HepG2 (cell line): ENCODE measurements around the gene GARS1. TPM values are rescaled to one million over a fixed set of nuclear protein-coding genes. Genes with fewer than 3 reads are reported as not detected.

Source experiments
- ATAC-seq: fragments of 200-7000 bp; cut with Tn5 transposase; 3 replicates; pipeline ENCODE4 v1.9.1; 2020; ENCODE audit warnings: mild to moderate bottlenecking, moderate library complexity
- BruUV-seq: library from RNA; stranded (reverse); fragments of 400-500 nt; replicated peaks from 2 replicates; lab custom pipeline; 2021; lab: Mats Ljungman, UMichigan
- CTCF ChIA-PET: fragments of 300-600 bp; formaldehyde crosslinking; extraction: SDS; loops from one replicate; lab custom pipeline; 2021; ENCODE audit warnings: low total read pairs, inconsistent platforms, low intra/inter-chr PET ratio; lab: Yijun Ruan, JAX
- POLR2A ChIA-PET: fragments of 350-600 bp; sonication (Branson Sonifier 250); formaldehyde crosslinking; loops from one replicate; lab custom pipeline; 2020; ENCODE audit warnings: antibody characterized with exemption, inconsistent platforms; lab: Yijun Ruan, JAX
- DNase-seq: peaks from one replicate; pipeline ENCODE4 v3.0.0-alpha.2; 2015; ENCODE audit warnings: low spot score
- FAIRE-seq: peaks from 3 replicates; lab custom pipeline; 2011; peaks lifted over from hg19 to GRCh38; lab: Jason Lieb, UNC
- H2AFZ ChIP-seq: one replicate; pipeline ENCODE4 v1.6.1; 2011; ENCODE audit warnings: low read length, inconsistent platforms
- H3K27ac ChIP-seq: fragments of 300-600 bp; 3 replicates; pipeline ENCODE4 v1.8.0; 2011; ENCODE audit warnings: mixed run types, mild to moderate bottlenecking, mixed read lengths, low read length, inconsistent platforms; ENCODE audit not compliant: insufficient read depth; ENCODE audit errors: extremely low read length
- H3K27me3 ChIP-seq, 2 experiments: fragments of 200-600 bp in 1 of 2; 2 replicates in 1 of 2; 3 replicates in 1 of 2; pipeline versions ENCODE4 v1.6.0 to v1.8.0; 2011; ENCODE audit warnings: low read length in 2 of 2, mild to moderate bottlenecking in 2 of 2, moderate library complexity in 2 of 2, inconsistent platforms in 1 of 2; ENCODE audit not compliant: insufficient read depth in 2 of 2, control insufficient read depth in 1 of 2
- H3K36me3 ChIP-seq, 2 experiments: fragments of 200-600 bp in 1 of 2; replicated peaks in 1 of 2; 2 replicates in 1 of 2; 3 replicates in 1 of 2; pipeline versions ENCODE4 v1.5.1 to v1.8.0; 2011; ENCODE audit warnings: low read length in 2 of 2, inconsistent platforms in 1 of 2; ENCODE audit not compliant: insufficient read depth in 2 of 2, control insufficient read depth in 1 of 2
- H3K4me1 ChIP-seq: 2 replicates; pipeline ENCODE4 v1.5.1; 2012; ENCODE audit warnings: low read length, inconsistent platforms; ENCODE audit not compliant: insufficient read depth
- H3K4me2 ChIP-seq: 2 replicates; pipeline ENCODE4 v1.6.0; 2011; ENCODE audit warnings: low read depth, low read length, inconsistent platforms
- H3K4me3 ChIP-seq, 3 experiments: fragments of 200-600 bp in 1 of 3; sonication (generic), shearing (Covaris generic) in 1 of 3; replicated peaks in 1 of 3; 2 replicates each; pipeline ENCODE4 v1.5.1; 2011 to 2016; ENCODE audit warnings: low read length in 3 of 3, inconsistent platforms in 2 of 3, low read depth in 2 of 3, mild to moderate bottlenecking in 2 of 3, control low read depth in 1 of 3, mixed read lengths in 1 of 3; ENCODE audit not compliant: insufficient read depth in 1 of 3
- H3K79me2 ChIP-seq: one replicate; pipeline ENCODE4 v1.6.1; 2011; ENCODE audit warnings: low read length, inconsistent platforms; ENCODE audit not compliant: insufficient read depth
- H3K9ac ChIP-seq: 2 replicates; pipeline ENCODE4 v1.6.0; 2011; ENCODE audit warnings: mild to moderate bottlenecking, low read depth, low read length, inconsistent platforms; ENCODE audit not compliant: insufficient read depth
- H3K9me3 ChIP-seq: 2 replicates; pipeline ENCODE4 v1.5.1; 2012; ENCODE audit warnings: mild to moderate bottlenecking, low read length
- H4K20me1 ChIP-seq: 2 replicates; pipeline ENCODE4 v1.6.0; 2011; ENCODE audit warnings: inconsistent platforms, mild to moderate bottlenecking, low read length, moderate library complexity; ENCODE audit not compliant: insufficient read depth
- DMAP1 ChIP-seq: IDR thresholded peaks from 2 replicates; pipeline ENCODE4 v1.6.1; 2016
- FOXJ3 ChIP-seq: sonication (generic); formaldehyde crosslinking; IDR thresholded peaks from 2 replicates; pipeline ENCODE4 v1.4.0; 2020; ENCODE audit warnings: missing genetic modification reagents, mild to moderate bottlenecking, borderline replicate concordance
- HHEX ChIP-seq: IDR thresholded peaks from 2 replicates; pipeline ENCODE4 v1.6.1; 2016; ENCODE audit warnings: control low read depth
- LRRFIP1 ChIP-seq: sonication (generic); formaldehyde crosslinking; conservative IDR thresholded peaks from 2 replicates; pipeline ENCODE4 v1.4.0; 2020; ENCODE audit warnings: missing genetic modification reagents
- RBM39 ChIP-seq: fragments of 200-400 bp; formaldehyde crosslinking; IDR thresholded peaks from one replicate; pipeline ENCODE4 v1.6.1; 2018; ENCODE audit warnings: antibody characterized with exemption, mild to moderate bottlenecking, low read depth, low read length; ENCODE audit not compliant: poor library complexity, severe bottlenecking
- SUZ12 ChIP-seq: fragments of 150-350 bp; IDR thresholded peaks from 2 replicates; pipeline ENCODE4 v1.6.1; 2014; ENCODE audit warnings: low read depth, low read length
- THRA ChIP-seq: sonication (generic); formaldehyde crosslinking; IDR thresholded peaks from 2 replicates; pipeline ENCODE4 v1.4.0; 2020; ENCODE audit warnings: missing genetic modification reagents, borderline replicate concordance
- TP53 ChIP-seq: sonication (generic); formaldehyde crosslinking; conservative IDR thresholded peaks from 2 replicates; pipeline ENCODE4 v1.4.0; 2020; ENCODE audit warnings: missing genetic modification reagents
- ZNF124 ChIP-seq: sonication (generic); formaldehyde crosslinking; IDR thresholded peaks from 2 replicates; pipeline ENCODE4 v1.4.0; 2020; ENCODE audit warnings: missing genetic modification reagents
- ZNF180 ChIP-seq: sonication (generic); formaldehyde crosslinking; IDR thresholded peaks from 2 replicates; pipeline ENCODE4 v1.4.0; 2020; ENCODE audit warnings: low read depth, missing genetic modification reagents, borderline replicate concordance
- ZNF382 ChIP-seq: sonication (generic); formaldehyde crosslinking; IDR thresholded peaks from 2 replicates; pipeline ENCODE4 v1.5.0; 2020; ENCODE audit warnings: missing genetic modification reagents, mild to moderate bottlenecking, borderline replicate concordance
- WGBS: methylation state at CpG from one replicate; pipeline ENCODE4 v1.1.6; 2017; ENCODE audit warnings: low lambda C conversion rate; 5-methylcytosine and 5-hydroxymethylcytosine counted together
- in situ Hi-C: cut with HindIII; loops from 2 replicates; pipeline ENCODE4 v1.10.0; 2017; ENCODE audit warnings: low pct_unique_long_range_greater_than_20kb; ENCODE audit not compliant: extremely low pct_ligation_motif_present
- intact Hi-C: fragments of 100-400 bp; cut with micrococcal nuclease; formaldehyde crosslinking; loops from one replicate; pipeline ENCODE4 v1.10.0; 2022; ENCODE audit not compliant: unreplicated experiment
- polyA plus RNA-seq, 8 experiments: library from polyadenylated mRNA; depleted of rRNA in 3 of 8; stranded (reverse) in 7 of 8; unstranded in 1 of 8; fragments of >200 nt; fragmentation: Illumina TruSeq in 4 of 8; extraction: Trizol in 4 of 8; gene quantifications; 2 replicates each; pipeline versions ENCODE4 v1.2.1 to v1.2.3, GENCODE V29; 2011 to 2016; ENCODE audit warnings: low read depth in 4 of 8, missing spikeins in 1 of 8, mixed read lengths in 1 of 8; ENCODE audit not compliant: insufficient read depth in 1 of 8
- total RNA-seq, 5 experiments: library from RNA; depleted of rRNA; stranded (reverse); fragments of >200 nt; fragmentation: Illumina TruSeq; extraction: Trizol; gene quantifications; 2 replicates each; pipeline ENCODE4 v1.2.3, GENCODE V29; 2016; ENCODE audit warnings: low read depth in 1 of 5
- TF ChIP-seq, protein P1 (sequence below): sonication (generic); formaldehyde crosslinking; IDR thresholded peaks from 2 replicates; pipeline ENCODE4 v1.9.0; 2021; ENCODE audit warnings: missing genetic modification reagents, borderline replicate concordance

Gene GARS1
- total and polyA plus RNA-seq, 2 of the 13 experiments (the other 11 are each of a cell fraction or from before 2014, with no cell fraction given), result 140 to 460 TPM

GRCh38 chr7:30674420-30674819 is 79.7 kb downstream of the GARS1 start (continued):
- TF ChIP-seq LRRFIP1 (CRISPR knock-in tag), result no peak

DNA sequence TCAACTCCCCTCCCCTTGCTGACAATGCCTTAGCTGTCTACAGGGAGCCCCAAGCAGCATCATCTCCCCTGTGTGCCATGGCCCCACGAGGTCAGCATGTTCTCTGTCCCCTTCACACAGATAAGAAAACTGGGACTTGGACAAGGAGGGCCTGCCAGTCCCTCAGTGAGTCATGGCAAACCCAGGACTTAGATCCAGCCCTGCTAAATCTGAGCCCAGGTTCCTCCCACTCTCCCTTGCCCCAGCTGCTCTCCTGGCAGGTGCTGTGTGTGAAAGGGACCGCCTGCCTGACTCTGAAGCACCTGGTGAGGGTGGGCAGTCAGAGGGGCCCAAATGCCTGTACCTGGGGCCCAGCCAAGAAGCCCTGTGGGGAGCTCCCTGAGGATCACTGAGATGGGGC is 80.2 kb downstream of the GARS1 start:
- no peaks in the 10 kb centered on the region for H3K9me3 ChIP-seq
- TF ChIP-seq TP53 (CRISPR knock-in tag) (no peak), ZNF180 (CRISPR knock-in tag) (no peak), HHEX (CRISPR knock-in tag) (no peak), SUZ12 (no peak), ZNF124 (CRISPR knock-in tag) (no peak), FOXJ3 (CRISPR knock-in tag) (no peak), DMAP1 (CRISPR knock-in tag) (no peak), THRA (no peak), RBM39 (no peak), ZNF382 (CRISPR knock-in tag) (no peak)
- TF ChIP-seq, protein P1, sequence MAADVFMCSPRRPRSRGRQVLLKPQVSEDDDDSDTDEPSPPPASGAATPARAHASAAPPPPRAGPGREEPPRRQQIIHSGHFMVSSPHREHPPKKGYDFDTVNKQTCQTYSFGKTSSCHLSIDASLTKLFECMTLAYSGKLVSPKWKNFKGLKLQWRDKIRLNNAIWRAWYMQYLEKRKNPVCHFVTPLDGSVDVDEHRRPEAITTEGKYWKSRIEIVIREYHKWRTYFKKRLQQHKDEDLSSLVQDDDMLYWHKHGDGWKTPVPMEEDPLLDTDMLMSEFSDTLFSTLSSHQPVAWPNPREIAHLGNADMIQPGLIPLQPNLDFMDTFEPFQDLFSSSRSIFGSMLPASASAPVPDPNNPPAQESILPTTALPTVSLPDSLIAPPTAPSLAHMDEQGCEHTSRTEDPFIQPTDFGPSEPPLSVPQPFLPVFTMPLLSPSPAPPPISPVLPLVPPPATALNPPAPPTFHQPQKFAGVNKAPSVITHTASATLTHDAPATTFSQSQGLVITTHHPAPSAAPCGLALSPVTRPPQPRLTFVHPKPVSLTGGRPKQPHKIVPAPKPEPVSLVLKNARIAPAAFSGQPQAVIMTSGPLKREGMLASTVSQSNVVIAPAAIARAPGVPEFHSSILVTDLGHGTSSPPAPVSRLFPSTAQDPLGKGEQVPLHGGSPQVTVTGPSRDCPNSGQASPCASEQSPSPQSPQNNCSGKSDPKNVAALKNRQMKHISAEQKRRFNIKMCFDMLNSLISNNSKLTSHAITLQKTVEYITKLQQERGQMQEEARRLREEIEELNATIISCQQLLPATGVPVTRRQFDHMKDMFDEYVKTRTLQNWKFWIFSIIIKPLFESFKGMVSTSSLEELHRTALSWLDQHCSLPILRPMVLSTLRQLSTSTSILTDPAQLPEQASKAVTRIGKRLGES (CRISPR knock-in tag), result no peak

More for the DNA sequence above, 80.2 kb downstream of the GARS1 start:
- intact Hi-C loops, result no loop called here
- DNase-seq (no peak), FAIRE-seq (no peak), ATAC-seq (no peak)
- no CpG with 5 or more reads among the region's 2 CpGs for WGBS
- Histone ChIP-seq H3K79me2 (no peaks in the 10 kb centered on the region), H3K4me3 (no peak overlapping the region), H3K27me3 (peaks cover 3 to 17% of the 10 kb centered on the region in 2 experiments; a peak in 3 of 5 replicates), H3K4me1 (no peaks in the 10 kb centered on the region), H2AFZ (no peak overlapping the region), H3K9ac (no peak overlapping the region), H3K4me2 (no peak overlapping the region), H3K36me3 (no peaks in the 10 kb centered on the region), H4K20me1 (no peaks in the 10 kb centered on the region), H3K27ac (no peak overlapping the region)
- BruUV-seq, result no TSS peak
- ChIA-PET POLR2A (no interaction called here), CTCF (no interaction called here)
- in situ Hi-C loops, result no loop called here
